Activated T-cell treated with anti-CD3 and anti-CD28 coated beads for 48 hours (primary cell): Measurements from ENCODE around the gene CPB2.

Experiments used
- DNase-seq: peaks from one replicate; pipeline ENCODE4 v3.0.0-alpha.2; 2020; ENCODE audit warnings: low read depth

CPB2 gene

DNA sequence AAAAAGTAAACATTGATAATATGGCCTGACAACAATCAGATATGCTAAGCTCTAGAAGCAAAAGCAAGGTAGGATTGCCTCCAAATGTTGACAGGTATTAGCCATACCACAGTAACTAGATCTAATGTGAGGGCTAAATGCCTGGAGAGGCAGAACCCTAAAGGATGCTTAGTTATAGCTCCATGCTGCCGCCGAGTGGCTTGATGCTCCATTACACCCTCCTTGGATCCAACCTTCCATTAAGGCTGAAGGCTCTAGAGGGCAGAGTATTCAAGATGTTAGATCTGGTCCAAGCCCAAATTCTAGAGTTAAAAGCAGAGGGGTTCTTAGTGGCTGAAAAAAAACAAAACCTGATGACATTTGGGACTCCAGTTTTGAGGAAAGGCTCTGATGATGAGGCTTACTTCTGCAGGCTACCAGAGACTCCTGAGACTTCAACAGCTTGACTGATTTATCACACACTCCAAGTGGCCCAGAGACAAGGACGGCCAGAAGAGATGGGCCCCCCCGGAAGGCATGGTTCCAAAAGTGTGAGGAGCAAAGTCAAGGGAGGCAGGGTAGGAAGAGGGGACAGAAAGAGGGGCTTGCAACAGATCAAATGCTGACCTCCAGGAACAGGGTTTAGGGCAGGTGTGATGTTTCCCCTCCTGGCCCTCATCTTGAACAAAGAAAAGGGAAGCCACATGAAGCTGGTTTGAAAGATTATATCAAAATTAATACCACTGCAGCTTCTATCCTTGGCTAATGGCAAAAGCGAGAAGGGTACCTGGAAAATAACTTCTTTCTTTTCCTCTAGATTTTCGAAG lies 21.9 kb upstream of the CPB2 start:
- peak; percentile 44 for DNase-seq

DNA sequence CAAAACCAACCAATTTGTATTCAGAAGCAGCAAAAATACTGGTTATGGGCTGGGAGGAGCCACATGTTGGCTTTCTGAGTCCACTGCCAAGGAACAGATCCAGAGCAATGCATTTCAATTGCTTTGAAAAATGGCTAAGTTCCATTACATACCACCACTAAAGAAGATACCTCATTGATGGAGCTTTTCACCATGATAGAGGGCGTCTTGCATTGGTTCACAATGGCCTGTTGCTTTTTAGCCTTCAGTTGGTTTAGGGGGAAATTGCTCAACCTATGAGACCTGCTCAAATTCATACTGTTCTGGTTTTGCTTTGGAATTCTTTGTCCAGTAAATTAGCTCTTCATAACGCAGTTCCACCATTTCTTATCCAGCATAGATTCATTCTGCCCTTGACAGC lies 21.2 kb upstream of the CPB2 start:
- DNase-seq: no peak

DNA sequence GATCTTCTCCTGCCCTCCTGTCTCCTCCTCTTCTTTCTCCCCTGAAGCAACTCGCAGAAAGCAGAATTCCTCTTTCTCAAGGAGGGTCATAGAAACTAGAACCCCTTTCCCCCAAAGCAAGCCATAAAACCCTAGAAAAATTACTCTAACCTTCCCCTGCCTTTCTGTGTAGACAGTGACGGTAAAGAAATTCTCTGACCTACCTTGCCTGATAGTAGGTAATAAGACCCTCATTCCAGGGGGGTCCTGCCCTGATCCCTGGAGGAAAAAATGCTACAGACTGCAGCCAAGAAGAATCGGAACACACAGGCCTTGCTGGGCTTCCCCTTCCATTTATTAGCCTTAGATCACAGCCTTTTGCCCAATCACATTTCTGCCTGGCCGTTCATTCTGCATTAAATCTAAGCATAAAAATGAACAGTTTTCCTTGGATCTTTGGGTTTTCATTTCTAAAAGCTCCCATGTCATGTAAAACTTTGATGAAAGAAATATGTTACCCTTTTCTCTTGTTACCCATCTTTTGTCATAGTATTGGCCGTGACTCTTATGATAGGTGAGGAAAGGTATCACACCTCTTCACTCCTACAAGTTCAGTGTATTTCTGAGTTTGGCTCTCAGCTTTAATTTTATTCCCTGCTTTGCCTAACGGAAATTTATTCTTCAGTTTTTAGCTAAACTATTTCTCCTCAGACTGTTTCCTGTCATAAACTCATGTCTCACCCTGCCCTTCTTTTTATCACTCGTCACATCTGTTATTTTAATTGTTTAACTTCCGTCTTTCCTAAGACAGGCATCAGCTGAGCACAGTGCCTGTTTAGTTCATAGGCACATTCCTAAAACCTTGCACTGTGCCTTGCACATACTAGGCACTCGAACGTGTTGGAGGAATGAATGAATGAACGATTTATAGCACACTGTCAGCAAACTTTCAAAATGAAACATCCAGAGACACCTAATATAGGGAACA lies 20.4 kb upstream of the CPB2 start:
- DNase-seq: no peak

DNA sequence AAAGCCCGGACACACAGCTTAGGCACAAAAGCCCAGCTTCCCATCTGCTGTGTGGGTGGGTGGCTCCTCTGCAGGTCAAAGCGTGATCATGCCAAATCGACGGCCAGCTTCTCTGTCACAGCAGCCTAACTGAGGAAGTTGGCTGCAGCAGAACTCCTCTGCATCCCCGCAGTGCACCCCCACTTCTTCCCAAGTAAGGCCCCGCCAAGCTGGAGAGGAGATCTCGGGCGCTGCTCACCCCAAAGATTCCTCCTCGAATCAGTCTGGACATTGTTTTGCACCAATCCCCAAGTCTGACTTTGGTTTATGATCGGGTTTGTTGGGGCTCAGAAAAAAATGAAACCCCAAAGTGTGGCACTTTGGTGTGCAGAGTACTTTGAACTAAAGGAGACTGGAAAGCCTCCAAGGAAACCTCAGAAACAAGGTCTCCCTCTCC lies 19.7 kb upstream of the CPB2 start:
- DNase-seq: peak; percentile 11

DNA sequence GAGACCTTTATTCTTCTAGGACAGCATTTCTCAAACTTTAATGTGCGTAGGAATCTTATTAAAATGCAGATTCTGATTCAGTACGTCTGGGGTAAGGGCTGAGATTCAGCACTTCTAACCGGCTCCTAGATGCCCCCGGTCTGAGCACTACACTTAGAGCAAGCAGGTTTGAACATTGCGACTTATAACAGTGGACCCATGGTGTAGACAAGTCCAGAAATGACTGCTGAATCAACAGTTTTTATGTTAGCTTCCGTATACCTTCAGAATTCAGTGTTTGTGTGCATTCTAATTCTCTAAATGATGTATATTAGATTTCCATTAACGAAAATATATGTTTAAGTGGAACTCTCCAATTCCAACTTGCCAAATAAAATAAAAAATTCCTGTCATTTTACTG lies 17.5 kb upstream of the CPB2 start:
- no peak for DNase-seq

DNA sequence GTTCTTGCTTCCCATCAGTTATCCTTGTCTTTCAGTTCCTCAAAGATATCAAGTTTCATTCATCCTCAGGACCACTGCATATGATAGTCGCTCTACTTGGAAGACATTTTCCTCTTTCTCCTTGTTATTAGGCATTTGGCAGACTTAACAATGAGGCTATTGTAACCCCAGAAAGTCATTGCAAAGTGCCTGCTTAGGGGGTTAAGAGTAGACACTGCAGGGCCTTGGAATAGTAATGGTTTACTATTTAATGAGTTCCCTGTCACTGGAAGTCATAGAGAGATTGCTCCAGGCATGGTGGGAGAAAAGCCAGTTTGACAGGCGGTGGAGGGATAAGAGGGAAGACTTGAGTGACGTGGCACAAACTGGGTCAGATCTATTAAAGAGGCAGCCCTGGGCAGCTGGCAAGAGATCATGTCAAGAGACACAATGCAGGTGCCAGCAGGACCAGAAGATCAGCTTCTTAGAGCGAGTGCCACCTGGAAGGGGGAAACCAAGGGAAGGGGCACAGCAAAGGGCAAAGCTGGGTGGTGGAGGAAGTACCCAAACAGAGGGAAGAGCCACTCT lies 16.8 kb upstream of the CPB2 start:
- DNase-seq: no peak

DNA sequence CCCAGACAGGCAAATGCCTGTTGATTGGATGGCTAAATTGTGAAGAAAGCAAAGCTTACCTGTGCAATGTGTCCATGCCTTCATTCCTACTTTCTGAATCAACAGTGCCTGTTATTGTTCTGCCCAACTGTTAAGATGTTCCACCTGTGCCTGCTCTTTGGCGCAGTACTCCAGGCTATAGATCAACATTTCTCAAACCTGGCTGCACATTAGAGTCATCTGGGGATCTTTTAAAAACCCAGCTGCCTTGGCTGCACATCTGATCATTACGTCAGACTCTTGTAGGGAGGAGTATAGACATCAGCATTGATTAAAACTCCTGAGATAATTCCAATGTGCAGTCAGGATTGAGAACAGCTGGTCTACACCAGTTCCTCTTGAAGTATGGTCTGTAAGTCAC lies 16.2 kb upstream of the CPB2 start:
- DNase-seq: no peak

DNA sequence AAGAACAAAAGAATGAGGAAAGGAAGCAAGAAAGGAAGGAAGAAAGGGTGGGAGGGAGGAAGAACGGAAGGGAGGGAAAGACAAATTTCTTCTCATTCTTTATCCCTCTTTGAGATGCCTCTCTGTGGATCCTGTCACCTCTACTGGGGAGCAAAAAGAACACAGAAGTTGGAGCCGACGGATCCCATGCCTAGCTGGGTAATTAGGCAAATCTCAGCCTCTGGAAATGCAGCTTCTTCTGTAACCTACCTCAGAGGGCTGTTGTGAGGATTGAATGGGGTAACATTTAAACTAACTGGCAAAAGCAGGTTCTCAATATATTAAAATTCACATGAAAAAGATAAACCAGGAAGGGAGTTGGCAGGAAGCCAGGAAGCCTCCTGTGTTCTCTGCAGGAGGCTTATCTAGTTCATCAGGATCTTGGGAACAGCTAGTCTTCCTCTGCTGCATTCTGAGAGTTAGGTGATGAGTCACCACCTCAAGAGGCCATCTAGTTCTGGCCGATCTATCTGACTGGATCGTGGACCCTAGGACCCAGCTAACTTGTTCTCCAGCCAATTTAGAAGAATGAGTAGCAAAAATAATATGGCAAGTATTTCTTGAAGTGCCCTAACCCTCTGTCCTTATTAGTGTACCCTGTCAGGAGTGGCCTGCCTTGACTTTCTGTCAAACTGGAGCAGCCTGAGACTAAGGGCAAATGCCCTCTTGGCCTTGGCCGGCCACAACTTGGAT lies 15.2 kb upstream of the CPB2 start:
- no peak for DNase-seq

DNA sequence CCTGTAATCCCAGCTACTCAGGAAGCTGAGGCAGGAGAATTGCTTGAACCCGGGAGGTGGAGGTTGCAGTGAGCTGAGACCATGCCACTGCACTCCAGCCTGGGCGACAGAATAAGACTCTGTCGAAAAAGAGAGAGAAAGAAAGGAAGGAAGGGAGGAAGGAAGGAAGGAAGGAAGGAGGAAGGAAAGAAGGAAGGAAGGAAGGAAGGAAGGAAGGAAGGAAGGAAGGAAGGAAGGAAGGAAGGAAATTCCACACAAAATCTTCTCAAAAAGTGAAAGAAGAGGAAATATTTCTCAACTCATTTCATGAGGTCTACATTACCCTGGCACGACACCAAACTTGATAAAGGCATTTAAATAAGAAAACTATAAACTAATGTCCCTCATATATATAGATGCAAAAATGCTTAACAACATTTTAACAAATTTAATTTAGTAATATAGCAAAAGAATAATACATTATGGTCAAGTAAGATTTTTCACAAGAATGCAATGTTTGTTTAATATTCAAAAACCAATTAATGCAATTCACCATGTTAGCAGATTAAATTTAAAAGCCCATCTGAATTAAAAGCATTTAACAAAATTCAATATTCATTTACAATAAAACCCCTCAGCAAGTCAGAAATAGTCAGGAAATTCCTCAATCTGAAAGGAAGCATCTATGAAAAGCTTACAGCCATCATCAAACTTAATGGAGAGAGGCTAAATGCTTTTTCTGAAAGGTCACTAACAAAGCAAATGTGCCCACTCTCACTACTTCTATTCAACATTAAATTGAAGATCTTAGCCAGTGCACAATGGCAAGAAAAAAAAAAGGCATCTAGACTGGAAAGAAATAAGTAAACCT lies 12.0 kb upstream of the CPB2 start:
- no peak for DNase-seq

DNA sequence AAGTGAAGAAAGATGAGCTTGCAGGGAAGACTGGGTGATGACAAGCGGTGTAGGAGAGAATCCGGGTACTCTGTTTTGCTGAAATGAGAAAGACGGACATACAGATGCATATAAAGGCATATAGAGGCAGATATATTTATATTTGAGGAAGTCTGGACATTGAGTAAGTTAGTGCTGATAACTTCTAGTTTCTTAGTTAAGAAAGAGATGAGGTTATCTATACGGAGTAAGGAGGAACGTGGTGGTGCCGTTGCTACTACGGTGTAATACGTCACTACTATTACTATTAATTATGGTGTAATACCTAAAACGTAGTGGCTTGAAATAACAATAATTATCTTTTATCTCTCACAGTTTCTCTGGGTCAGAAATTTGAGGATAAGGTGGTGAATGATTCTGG lies 9.8 kb upstream of the CPB2 start:
- no peak for DNase-seq

DNA sequence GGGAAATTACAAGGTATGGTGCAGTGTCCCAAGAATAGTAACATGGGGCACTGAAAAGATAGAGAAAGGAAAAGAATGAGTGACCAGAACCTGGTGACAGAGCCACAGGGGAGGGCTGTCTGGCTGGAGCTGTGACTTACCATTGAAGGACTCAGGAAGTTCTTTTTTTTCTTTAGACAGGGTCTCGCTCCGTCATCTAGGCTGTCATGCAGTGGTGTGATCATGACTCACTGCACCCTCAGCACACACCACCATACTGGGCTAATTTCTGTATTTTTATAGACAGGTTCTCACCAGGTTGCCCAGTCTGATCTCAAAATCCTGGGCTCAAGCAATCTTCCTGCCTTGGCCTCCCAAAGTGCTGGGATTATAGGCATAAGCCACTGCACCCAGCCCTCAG lies 8.8 kb upstream of the CPB2 start:
- no peak for DNase-seq

DNA sequence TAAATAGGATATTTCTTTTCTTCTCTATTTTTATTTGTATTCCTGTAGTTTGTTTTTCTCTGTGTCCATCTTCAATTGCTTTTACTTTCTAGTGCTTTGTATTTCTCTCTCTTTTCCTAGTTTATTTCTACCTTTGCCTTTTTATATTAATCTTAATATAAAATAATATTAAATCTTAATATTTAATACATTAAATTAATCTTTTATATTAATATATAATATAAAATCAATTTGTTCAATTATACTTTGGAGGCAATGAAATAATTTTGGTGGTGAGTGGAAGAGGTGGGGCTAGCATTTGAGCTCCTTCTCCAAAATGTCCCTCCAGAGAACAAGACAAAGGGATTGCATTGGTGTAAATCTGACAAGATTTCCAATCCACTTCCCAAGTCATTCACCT lies 6.3 kb upstream of the CPB2 start:
- no peak for DNase-seq

DNA sequence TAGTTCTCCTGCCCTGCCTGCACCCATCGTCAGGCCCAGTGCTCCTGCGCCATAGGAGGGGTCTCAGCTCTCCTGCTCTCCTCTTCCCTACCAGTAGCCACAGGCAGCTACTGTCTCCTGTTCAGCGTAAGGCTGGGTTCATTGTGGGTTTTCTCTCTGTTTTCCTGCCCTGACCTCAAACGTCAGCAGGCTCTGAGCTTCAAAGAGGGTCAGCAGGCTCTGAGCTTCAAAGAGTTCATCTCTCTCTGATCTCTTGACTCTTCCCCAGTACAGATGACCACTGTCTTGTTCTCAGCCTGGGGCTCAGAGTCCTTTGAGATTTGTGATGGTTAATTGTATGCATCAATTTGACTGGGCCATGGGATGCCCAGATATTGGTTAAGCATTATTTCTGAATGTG lies 4.6 kb upstream of the CPB2 start:
- DNase-seq: no peak

DNA sequence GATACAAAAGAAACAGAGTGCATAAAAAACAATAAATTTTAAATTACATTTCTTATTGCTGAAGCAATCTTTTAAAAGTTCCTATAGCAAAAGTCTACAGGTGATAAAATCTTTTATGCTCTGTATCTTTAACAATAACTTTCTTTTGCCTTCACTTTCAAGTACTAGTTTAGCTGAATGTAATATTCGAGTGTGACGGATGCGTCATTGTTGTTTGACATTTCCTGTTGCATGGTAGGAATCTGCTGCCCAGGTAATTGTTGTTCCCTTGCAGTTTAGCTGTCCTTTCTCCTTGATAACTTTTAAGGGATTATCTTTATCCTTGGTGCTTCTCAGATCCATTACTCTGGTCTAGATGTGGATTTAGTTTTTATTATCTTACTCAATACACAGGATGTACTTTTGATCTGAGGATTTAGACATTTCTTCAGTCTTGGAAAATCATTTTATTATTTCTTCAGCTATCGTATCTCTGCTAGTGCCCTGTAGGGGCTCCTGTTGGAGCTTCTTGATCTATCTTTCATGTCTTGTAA lies 2.1 kb upstream of the CPB2 start:
- no peak for DNase-seq

DNA sequence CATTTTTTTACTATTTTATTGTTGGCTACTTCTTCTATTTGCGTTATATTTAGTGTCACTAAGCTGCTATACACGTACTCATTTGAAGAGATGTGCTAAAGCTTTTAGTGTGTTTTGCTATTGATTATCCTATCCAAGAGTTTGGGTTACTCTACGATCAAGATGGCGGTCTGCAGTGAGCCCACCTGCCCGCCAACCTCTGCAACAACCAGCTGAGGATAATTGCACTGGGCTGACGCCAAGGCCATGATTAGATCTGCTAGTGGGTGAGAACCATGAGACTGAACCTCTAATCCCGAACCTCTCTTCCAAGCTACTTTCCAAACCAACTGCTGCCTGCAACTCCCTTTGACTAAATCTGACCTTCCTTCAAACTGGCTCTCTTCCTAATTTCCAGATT lies 1.8 kb downstream of the CPB2 start:
- DNase-seq: no peak

DNA sequence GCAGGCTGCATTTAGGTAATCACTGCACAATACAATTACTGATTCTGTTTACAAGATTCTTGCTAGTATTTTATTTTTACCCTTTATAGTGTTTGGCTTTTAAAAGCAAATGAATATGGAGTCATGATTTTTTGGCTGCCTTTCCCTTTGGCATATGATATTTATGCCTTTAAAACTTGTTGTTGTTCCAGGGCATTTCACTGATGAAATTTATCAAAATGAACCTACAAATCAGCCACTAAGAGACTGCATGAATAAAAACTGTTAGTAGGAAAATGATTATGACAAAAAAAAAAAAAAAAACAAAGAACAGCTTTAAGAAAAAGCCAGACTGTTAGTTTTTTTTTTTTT lies 2.6 kb downstream of the CPB2 start:
- DNase-seq: no peak

DNA sequence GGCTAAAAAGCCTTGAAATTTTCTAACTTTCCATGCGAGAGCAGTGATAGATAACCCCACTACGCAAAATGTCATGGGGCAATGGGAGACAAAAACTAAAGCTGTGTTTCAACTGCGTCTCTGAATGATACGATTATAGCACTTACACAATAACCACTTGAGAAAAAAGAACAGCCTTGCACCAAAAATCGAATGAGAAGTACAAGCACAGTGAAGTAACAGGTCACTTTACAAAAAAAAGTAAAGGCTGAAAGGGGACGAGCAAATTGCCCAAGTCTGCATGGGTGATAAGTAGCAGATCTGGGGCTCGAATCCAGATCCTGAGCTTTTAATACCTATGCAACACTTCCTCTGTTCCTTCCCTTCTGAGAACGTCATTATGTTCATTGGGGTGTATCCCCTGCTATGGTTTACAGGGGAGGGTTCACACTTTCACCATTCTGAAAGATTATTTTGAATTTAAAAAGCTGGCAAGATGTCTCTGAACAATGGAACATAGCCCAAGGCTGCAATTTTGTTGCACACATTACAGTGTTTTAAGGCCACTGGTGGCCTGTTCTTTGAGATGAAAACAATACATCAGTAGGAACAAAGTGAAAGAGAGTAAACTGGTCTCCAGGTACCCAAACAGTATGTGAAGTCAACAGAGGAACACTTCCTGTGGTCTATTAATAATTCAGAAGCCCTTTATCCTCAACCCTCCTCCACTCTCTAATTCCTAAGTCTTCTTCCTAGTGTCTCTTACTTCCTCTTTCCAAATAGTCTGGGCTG lies 3.2 kb downstream of the CPB2 start:
- no peak for DNase-seq

DNA sequence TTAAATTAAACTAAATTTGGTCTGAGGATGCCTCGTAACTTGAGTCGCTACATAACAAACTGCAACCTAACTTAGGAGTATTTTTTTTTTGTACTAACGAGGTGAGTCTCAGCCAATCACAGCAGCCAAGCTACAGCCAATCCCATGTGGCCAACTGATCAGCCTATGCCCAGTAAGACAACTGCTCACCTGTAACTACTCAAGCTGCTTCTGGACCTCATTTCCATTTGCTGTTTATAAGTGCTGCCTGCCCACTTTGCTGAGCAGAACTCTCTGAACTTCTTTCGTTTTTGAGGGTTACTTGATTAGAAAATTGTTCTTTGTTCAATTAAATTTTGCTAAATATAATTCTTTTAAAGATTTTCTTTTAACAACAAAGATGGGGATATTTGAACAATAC lies 3.8 kb downstream of the CPB2 start:
- no peak for DNase-seq

DNA sequence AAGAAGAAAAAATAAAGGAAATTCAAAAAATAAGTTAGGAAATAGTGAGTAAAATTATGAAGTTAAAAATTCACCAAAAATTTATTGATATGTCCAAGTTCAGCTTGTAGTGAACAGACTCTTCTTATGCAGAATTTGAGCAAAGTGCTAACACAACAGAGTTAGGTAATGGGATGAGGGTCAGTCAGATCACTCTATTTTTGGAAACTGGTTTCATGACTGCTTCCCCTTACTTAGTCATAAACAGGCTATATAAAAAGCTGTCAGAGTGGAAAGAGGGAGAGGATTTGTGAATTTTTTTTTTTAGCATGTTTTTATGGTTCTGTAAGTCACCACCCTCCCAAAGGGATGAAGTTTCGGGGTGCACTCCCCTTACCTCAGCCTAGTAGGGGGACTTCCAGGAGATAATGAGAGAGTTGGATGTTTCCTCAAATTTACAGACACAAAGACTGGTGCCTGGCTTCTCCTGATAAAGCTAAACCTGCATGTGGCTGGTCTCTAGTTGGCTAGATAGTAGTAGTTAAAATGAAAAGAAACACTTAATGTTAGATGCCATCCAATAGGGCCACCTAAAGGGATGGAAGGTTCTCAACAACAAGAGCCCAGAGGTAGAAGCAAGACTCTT lies 4.5 kb downstream of the CPB2 start:
- DNase-seq: no peak

DNA sequence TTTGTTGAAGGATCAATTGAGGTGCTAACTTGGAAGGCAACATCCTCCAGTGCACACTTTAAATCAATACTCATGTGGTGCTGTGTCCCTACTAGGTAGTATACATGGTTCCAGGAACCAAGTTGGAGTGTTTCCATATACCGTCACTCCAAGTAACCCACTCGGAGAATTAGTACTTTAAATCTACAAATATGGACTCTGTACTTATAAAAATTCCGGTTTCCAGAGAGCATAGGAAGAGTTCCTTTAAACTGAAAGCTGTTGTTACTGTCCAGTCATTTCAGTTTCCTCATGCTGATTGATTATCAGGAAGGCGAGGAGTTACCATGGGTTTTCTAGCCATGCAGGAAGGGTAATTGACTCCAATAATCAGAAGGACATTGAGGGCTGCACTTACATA lies 7.2 kb downstream of the CPB2 start:
- no peak for DNase-seq
